AG09319 (cell line): ENCODE measurements around the gene HPCAL1.

ENCODE experiments used
- DNase-seq: peaks from one replicate; pipeline ENCODE4 v3.0.0-alpha.2; 2010; ENCODE audit warnings: low read depth; ENCODE audit errors: extremely low read depth
- TF ChIP-seq, protein P1 (sequence below): IDR thresholded peaks from 2 replicates; pipeline ENCODE4 v1.5.1; 2011; ENCODE audit warnings: low read depth, mild to moderate bottlenecking, inconsistent platforms, low read length, moderate library complexity

The HPCAL1 gene

DNA sequence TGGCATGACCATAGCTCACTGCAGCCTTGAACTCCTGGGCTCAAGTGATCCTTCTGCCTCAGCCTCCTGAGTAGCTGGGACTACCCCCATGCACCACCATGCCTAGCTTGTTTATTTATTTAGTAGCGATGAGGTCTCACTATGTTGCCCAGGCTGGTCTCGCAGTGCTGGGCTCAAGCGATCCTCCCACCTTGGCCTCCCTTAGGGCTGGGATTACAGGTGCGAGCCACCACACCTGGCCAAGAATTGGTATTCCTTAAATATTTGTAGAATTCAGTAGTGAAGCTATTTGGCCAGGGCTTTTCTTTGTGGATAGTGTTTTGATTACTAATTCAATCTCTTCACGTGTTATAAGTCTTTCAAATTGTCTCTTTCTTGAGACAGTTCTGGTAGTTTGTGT lies 89.4 kb downstream of the HPCAL1 start:
- no peak for DNase-seq
- TF ChIP-seq, protein P1, sequence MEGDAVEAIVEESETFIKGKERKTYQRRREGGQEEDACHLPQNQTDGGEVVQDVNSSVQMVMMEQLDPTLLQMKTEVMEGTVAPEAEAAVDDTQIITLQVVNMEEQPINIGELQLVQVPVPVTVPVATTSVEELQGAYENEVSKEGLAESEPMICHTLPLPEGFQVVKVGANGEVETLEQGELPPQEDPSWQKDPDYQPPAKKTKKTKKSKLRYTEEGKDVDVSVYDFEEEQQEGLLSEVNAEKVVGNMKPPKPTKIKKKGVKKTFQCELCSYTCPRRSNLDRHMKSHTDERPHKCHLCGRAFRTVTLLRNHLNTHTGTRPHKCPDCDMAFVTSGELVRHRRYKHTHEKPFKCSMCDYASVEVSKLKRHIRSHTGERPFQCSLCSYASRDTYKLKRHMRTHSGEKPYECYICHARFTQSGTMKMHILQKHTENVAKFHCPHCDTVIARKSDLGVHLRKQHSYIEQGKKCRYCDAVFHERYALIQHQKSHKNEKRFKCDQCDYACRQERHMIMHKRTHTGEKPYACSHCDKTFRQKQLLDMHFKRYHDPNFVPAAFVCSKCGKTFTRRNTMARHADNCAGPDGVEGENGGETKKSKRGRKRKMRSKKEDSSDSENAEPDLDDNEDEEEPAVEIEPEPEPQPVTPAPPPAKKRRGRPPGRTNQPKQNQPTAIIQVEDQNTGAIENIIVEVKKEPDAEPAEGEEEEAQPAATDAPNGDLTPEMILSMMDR, result no peak

DNA sequence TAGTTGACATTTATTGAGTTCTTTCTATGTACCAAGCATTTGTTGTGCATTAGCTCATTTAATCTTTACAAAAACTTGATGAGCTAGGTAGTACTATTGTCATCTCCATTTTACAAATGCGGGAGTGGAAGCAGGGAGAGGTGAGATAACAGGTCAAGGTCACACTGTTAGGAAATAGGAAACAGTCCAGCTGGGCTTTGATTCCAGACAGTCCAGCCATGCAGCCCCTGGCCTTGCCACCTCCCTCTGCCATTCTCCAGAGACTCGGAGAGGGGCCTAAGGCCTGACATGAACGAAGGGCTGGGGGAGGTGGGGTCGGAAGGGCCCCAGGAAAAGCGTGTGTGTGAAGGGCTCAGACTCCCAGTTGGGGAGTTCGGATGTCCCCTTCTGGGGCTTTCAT lies 89.8 kb downstream of the HPCAL1 start:
- TF ChIP-seq, protein P1, result no peak

DNA sequence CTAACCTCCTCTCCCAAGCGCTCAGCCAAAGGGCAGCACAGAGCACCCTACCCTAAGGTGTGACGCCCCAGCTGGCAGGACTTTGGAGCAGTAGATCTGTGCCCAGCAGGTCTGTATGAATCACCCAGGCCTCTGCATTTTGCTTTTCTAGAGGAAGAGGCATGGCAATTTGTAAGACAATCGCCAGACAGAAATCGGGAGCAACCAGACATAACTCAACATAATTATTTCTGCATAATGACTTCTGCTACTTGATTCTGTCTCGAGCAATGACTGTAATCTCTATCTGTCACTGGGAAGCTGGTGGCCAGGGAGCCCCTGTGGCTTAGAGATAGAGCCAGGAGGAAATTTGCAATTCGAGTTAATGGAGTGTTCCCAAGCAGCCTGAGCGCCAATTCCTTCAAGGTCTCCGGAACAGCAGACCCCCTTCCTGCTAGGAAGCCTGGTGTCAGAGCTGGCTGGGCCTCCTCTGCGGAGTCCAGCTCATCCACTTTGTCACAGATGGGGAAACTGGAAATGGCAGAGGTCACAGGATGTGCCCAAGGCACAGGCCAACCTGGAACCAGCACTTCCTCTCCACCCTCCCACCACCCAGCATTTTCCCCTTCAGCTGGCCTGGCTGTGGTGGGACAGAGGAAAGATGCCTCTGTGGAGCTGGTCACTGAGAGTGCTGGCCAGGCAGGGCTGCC lies 90.4 kb downstream of the HPCAL1 start:
- no peak for DNase-seq
- TF ChIP-seq, protein P1, result no peak

More for the DNA sequence above, 89.8 kb downstream of the HPCAL1 start:
- DNase-seq, result no peak

DNA sequence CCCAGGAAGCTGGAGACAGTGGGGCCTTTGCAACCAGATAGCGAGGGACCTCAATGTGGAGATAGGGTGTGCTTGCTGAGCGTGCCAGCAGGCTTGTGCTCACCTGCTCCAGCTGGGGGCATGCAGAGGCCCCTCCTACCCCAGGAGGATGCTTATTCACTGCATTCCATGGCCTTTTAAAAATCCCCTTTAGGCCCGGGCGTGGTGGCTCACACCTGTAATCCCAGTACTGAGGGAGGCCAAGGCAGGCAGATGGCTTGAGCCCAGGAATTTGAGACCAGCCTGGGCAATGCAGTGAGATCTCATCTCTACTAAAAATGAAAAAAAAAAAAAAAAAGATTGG lies 90.9 kb downstream of the HPCAL1 start:
- TF ChIP-seq, protein P1, result no peak
- DNase-seq, result no peak

DNA sequence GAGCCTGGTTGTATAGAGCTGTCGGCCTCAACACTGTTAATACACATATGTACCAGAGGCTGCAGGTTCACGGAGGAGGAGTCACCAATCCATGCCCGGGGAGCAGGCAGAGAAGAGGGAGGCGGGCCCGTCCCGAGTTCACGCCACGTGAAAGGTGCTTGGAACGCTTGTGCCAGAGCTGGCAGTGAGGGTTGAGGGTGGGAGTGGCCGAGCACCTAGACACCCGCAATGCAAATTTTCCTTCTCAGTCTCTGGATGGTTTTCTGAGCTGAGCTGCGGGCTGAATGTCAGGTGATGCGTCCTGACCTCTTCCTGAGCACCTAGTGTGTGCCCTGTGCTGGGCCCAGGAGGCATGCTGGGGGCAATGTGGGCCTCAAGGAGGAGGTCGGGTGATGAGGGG lies 93.2 kb downstream of the HPCAL1 start:
- TF ChIP-seq, protein P1, result no peak
- DNase-seq, result no peak

DNA sequence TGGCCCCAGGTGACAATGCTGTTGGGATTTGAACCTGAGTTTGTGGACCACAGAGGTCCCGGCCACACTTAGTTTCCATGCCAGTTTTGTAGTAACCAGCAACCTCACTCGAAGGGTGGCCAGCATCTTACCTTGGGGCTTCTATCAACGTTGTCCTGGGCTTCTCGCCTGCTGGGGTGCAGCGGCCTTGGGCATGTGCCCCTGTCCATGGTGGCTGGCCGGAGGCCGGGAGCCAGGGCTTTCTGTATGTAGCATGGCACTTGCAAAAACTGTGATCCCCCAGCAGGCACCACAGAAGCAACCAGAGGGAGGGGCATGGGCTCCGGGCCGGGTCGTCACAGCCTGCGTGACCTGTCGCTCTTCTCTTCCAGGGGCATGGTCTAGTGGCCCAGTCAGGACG lies 93.8 kb downstream of the HPCAL1 start:
- TF ChIP-seq, protein P1, result no peak
- no peak for DNase-seq

DNA sequence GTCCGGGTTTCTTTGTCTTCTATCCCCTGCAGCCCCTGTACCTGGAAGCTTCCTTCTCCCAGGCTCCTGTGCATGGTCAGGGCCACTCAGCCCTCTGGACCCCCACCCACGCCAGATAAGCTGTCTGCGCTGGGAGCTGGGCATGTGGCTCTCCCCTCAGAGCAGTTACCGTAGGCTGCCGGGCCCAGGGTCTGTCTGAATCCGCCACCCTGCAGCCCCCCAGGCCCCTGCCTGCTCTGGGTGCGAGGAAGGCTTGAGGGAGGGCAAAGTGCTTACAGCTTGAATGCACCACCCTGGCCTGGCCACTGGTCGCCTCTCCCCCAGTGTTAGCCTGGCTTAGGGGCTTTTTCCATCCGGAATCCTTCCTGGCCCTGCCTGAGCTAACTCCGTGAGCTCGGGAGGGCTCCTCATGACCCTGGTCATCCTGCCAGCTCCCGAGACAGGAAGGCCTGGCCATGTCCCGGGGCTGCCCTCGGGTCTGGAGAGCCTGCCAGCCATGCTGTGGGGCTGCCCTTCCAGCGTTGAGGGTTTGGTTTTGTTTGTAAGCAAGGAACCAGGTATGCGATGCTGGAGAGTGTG lies 94.7 kb downstream of the HPCAL1 start:
- DNase-seq, result no peak
- TF ChIP-seq, protein P1, result no peak
